OCI-LY3 (cell line): ENCODE measurements around the gene DYNLT5.
A peak's percentile ranks its signal among the peaks of the same experiment; 100 is the strongest.

Source experiments
- H2AFZ ChIP-seq: fragments of 200-600, 300-600 bp; shearing (Covaris generic); 2 replicates; pipeline ENCODE4 v1.6.0; 2014; ENCODE audit warnings: antibody characterized with exemption, low read depth, low read length
- H3K27ac ChIP-seq: fragments of 200-600, 300-600 bp; sonication (generic); 2 replicates; pipeline ENCODE4 v1.5.1; 2014; ENCODE audit warnings: mild to moderate bottlenecking, low read length, moderate library complexity, mixed read lengths
- H3K27me3 ChIP-seq: fragments of 200-600, 300-600 bp; sonication (generic); 2 replicates; pipeline ENCODE4 v1.6.1; 2014; ENCODE audit warnings: low read depth, low read length, mixed read lengths
- H3K36me3 ChIP-seq: fragments of 200-600, 300-600 bp; sonication (generic); replicated peaks from 2 replicates; pipeline ENCODE3; 2014; ENCODE audit warnings: low read depth, low read length, mixed read lengths
- H3K4me1 ChIP-seq: fragments of 300-600, 200-600 bp; sonication (generic); 2 replicates; pipeline ENCODE4 v1.6.1; 2014; ENCODE audit warnings: low read length, mixed read lengths
- H3K4me2 ChIP-seq: fragments of 200-600, 300-600 bp; sonication (generic); 2 replicates; pipeline ENCODE4 v1.6.1; 2014; ENCODE audit warnings: low read length, mixed read lengths
- H3K4me3 ChIP-seq: fragments of 300-600, 200-600 bp; sonication (generic); 2 replicates; pipeline ENCODE4 v1.5.1; 2014; ENCODE audit warnings: antibody characterized with exemption, mild to moderate bottlenecking, low read length, moderate library complexity
- H3K79me2 ChIP-seq: fragments of 300-600, 200-600 bp; shearing (Covaris generic); 2 replicates; pipeline ENCODE4 v1.6.1; 2014; ENCODE audit warnings: mild to moderate bottlenecking, low read length, mixed read lengths
- H3K9ac ChIP-seq: fragments of 300-600, 200-600 bp; shearing (Covaris generic); 2 replicates; pipeline ENCODE4 v1.6.0; 2014; ENCODE audit warnings: mild to moderate bottlenecking, low read length, moderate library complexity
- H3K9me3 ChIP-seq: fragments of 200-600, 300-600 bp; shearing (Covaris generic); 2 replicates; pipeline ENCODE4 v1.6.1; 2014; ENCODE audit warnings: low read length, mixed read lengths; ENCODE audit not compliant: insufficient read depth
- H4K20me1 ChIP-seq: fragments of 200-600, 300-600 bp; sonication (generic); 2 replicates; pipeline ENCODE4 v1.6.1; 2016; ENCODE audit warnings: low read length, mixed read lengths; ENCODE audit not compliant: insufficient read depth
- EZH2phosphoT487 ChIP-seq: fragments of 200-600 bp; shearing (Covaris generic); IDR thresholded peaks from 2 replicates; pipeline ENCODE4 v1.6.1; 2018; ENCODE audit warnings: antibody characterized with exemption, mixed run types, low read depth
- TF ChIP-seq, protein P1 (sequence below): fragments of 200-600, 300-600 bp; sonication (generic); IDR thresholded peaks from 2 replicates; pipeline ENCODE4 v1.5.1; 2014; ENCODE audit warnings: antibody characterized with exemption, low read length, low read depth

The DYNLT5 gene

DNA sequence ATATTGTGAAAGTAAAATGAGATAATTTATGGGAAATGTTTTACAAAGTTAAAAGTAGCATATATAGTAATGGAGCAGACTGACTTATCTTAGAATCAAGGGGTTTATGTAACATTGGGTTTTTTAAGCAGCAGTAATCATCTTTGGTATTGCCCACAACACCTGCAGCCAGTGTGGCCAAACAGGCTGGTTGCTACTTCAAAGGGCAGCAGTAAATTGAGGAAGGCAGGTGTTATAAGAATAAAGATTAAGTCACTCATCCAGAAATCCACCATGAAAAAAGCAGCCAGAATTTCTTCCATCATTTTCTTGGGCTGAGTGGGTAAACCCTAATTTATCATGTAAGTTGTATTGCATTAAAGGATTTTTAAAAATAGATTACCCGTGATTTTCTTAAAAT, 16.7 kb downstream of the DYNLT5 start:
- Histone ChIP-seq H2AFZ (no peak overlapping the region), H3K9me3 (no peaks in the 10 kb centered on the region), H3K79me2 (no peaks in the 10 kb centered on the region), H3K4me3 (no peak overlapping the region), H3K9ac (no peak overlapping the region), H3K4me1 (no peaks in the 10 kb centered on the region), H3K27me3 (no peaks in the 10 kb centered on the region), H4K20me1 (no peaks in the 10 kb centered on the region), H3K4me2 (peak overlapping the region; percentile 57; the same call in 1 of the 2 replicates), H3K27ac (no peak overlapping the region), H3K36me3 (no peaks in the 10 kb centered on the region)
- TF ChIP-seq, protein P1, sequence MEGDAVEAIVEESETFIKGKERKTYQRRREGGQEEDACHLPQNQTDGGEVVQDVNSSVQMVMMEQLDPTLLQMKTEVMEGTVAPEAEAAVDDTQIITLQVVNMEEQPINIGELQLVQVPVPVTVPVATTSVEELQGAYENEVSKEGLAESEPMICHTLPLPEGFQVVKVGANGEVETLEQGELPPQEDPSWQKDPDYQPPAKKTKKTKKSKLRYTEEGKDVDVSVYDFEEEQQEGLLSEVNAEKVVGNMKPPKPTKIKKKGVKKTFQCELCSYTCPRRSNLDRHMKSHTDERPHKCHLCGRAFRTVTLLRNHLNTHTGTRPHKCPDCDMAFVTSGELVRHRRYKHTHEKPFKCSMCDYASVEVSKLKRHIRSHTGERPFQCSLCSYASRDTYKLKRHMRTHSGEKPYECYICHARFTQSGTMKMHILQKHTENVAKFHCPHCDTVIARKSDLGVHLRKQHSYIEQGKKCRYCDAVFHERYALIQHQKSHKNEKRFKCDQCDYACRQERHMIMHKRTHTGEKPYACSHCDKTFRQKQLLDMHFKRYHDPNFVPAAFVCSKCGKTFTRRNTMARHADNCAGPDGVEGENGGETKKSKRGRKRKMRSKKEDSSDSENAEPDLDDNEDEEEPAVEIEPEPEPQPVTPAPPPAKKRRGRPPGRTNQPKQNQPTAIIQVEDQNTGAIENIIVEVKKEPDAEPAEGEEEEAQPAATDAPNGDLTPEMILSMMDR, result no peak
- no peak for TF ChIP-seq EZH2phosphoT487

DNA sequence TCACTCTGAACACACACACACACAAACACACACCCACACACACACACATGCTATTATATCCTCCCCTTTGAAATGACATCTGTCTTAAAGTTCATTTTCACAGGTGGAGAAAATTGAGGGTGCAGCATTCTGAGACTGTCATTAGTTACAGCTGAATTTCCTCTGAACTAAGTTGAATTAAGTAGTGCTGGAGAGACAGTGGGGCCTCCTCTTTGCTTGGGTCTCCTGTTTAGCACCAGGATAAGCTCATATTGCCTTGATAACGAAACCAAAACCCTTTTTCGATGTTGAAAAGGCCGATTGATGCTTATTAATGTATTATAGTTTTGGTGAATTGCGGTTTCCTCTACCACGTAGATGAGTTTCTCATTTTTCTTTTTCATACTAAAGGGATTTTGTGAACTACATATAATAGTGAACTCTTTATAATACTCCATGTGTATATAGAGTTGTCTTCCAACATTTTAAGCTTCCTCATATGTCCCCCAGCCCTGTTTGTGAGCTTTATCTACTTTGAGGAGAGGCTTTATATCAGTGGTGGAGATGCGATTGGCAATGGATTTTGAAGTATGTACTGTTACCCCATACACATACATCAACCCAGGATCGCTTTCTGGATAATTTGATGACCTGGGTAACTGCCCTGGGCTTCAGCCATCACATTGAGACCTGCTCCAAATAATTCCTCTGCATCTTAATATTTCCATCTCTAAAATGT, 17.4 kb downstream of the DYNLT5 start:
- peak overlapping the region; percentile 49 for H3K4me3 ChIP-seq

DNA sequence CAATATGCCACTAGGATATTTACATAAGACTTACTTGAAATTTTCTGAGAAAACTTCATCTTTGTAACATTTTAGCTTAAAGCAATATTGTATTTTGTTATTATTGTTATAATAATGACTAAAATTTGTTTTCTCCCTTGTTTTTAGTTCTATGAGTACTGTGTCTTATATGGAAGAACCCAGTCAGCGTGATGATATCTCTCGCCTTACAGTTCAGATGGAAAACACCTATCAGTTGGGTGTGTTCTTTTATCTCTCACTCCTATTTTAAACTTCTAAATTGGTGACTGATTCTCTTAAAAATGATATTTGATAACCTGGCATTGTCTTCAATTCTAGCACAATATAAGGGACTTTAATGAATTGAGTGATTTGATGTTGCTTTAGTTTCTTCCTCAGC, 18.0 kb downstream of the DYNLT5 start:
- Histone ChIP-seq H2AFZ (no peak overlapping the region), H3K4me3 (no peak overlapping the region), H3K27me3 (no peaks in the 10 kb centered on the region), H4K20me1 (no peaks in the 10 kb centered on the region), H3K9ac (no peak overlapping the region), H3K27ac (no peak overlapping the region), H3K36me3 (no peaks in the 10 kb centered on the region), H3K4me1 (no peaks in the 10 kb centered on the region), H3K9me3 (no peaks in the 10 kb centered on the region), H3K4me2 (no peak overlapping the region), H3K79me2 (no peaks in the 10 kb centered on the region)
- TF ChIP-seq, protein P1, result no peak
- TF ChIP-seq EZH2phosphoT487, result no peak

More for the DNA sequence above, 17.4 kb downstream of the DYNLT5 start:
- no peak overlapping the region for H3K27ac ChIP-seq
- TF ChIP-seq, protein P1, result no peak
- no peak for TF ChIP-seq EZH2phosphoT487
- no peaks in the 10 kb centered on the region for H3K9me3 ChIP-seq
- peak overlapping the region; percentile 84 for H2AFZ ChIP-seq
- no peaks in the 10 kb centered on the region for H3K36me3 ChIP-seq
- H3K9ac ChIP-seq, result peak overlapping the region; percentile 4; the same call in 1 of the 2 replicates
- H3K27me3 ChIP-seq, result no peaks in the 10 kb centered on the region
- H4K20me1 ChIP-seq, result no peaks in the 10 kb centered on the region
- no peaks in the 10 kb centered on the region for H3K4me1 ChIP-seq
- no peaks in the 10 kb centered on the region for H3K79me2 ChIP-seq
- H3K4me2 ChIP-seq, result peak overlapping the region; percentile 57

DNA sequence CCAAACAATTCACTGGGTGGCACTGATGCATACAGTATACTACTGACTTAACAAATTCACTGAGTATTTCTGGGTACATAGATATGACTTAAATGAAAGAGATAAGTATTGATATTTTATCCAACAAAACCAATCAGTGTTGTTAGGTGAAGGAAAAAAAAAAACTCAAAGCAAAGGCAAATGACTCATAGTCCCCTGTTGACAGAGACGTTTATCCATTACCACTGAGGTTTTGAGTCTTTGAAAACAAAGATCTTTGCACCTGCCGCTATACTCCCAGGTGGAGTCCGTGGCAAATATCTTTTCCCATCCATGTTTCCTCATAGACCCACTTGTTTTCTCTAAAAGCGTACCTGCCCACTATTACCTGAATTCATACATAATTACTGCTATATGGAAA, 18.4 kb downstream of the DYNLT5 start:
- Histone ChIP-seq H3K4me3 (no peak overlapping the region), H3K4me2 (no peak overlapping the region), H3K9me3 (no peaks in the 10 kb centered on the region), H3K4me1 (no peaks in the 10 kb centered on the region), H3K9ac (no peak overlapping the region), H3K36me3 (no peaks in the 10 kb centered on the region), H3K27me3 (no peaks in the 10 kb centered on the region), H2AFZ (no peak overlapping the region), H4K20me1 (no peaks in the 10 kb centered on the region), H3K79me2 (no peaks in the 10 kb centered on the region), H3K27ac (no peak overlapping the region)
- no peak for TF ChIP-seq EZH2phosphoT487
- TF ChIP-seq, protein P1, result no peak
